Measurements from ENCODE around the gene SRRM3.
"Not testable (repeated sequence)": the region's sequence is repeated elsewhere in the genome, so short reads cannot be mapped to it uniquely, and the experiment has no call there.

SRRM3 gene, protein sequence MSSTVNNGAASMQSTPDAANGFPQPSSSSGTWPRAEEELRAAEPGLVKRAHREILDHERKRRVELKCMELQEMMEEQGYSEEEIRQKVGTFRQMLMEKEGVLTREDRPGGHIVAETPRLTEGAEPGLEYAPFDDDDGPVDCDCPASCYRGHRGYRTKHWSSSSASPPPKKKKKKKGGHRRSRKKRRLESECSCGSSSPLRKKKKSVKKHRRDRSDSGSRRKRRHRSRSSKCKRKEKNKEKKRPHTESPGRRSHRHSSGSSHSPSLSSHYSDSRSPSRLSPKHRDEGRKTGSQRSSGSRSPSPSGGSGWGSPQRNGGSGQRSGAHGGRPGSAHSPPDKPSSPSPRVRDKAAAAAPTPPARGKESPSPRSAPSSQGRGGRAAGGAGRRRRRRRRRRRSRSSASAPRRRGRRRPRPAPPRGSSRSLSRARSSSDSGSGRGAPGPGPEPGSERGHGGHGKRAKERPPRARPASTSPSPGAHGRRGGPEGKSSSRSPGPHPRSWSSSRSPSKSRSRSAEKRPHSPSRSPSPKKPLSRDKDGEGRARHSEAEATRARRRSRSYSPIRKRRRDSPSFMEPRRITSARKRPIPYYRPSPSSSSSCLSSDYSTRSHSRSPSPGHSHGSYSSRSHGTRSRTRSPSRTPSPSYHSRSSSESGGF

GRCh38 chr7:76201732-76202665 lies at the start of gene SRRM3:
TSS of gene SRRM3 (plus strand) at chr7:76201896. CDS start at chr7:76235067, 33,171 bp downstream.
- DNase-seq = peak in 1 of 2 experiments; percentile 50

DNA sequence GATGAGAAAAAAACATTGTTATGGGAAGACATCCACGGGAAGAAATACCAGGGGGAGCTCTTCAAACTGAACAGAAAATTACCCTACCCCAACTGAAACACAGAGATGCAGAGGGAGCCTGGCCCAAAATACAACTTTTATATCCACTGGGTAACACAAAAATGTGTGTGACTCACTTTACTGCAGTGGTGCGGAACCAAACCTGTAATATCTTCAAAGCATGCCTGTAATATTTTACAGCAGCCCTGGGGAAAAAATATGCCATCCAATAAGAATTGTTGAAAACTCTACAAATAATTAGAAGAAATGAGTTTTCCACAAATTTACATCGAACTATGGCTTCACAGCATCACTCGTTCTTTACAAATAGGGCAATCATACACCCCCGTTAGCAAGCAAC lies 49.8 kb upstream of the SRRM3 start:
- no peak for DNase-seq

DNA sequence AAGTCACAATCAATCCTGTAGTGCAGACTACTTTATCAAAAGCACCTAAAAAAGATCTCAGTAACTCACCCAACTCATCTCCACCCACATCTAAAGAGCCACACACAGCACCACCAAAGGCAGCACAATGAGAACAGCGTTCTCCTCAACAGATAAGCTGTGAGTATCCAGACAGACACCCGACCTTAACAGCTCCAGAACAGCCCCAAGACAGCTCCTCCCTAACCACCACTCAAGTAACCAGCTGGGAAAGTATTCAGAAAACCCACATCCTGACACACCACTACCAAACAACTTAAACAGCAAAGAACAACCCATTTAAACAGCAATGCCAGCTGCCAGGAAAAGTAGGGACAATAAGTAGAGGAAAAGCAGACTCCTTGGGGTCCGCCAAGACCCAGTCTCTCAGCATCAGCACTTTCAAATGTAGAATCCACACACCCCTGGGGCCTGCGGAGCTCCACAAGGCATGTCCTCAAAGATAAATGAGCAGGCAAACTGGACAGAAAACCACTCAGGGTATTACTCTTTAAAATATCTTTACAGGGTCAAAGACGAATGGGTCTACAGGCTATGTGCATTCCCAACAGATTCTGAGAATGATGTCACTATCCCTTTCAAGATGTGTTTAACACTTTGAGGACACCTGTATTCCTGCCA lies 48.0 kb upstream of the SRRM3 start:
- DNase-seq = not testable (repeated sequence)

DNA sequence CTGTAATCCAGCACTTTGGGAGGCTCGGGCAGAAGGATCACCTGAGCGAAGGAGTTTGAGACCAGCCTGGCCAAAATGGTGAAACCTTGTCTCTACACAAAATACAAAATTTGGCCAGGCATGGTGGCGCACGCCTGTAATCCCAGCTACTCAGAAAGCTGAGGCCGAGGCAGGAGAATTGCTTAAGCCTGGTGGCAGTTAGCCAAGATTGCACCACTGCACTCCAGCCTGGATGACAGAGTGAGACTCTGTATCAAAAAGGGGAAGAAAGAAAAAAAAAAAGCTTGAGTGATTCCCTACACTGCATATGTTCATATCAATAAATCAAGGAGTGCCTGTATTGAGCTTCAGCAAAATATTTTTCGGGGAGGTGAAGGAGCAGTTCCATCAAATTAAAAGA lies 45.8 kb upstream of the SRRM3 start:
- DNase-seq = no peak

- not testable (repeated sequence) for DNase-seq
Measured at GRCh38 chr7:76156992-76157685, 44.6 kb upstream of the SRRM3 start.

- not testable (repeated sequence) for DNase-seq
Measured at GRCh38 chr7:76158416-76158815, 43.3 kb upstream of the SRRM3 start.

DNA sequence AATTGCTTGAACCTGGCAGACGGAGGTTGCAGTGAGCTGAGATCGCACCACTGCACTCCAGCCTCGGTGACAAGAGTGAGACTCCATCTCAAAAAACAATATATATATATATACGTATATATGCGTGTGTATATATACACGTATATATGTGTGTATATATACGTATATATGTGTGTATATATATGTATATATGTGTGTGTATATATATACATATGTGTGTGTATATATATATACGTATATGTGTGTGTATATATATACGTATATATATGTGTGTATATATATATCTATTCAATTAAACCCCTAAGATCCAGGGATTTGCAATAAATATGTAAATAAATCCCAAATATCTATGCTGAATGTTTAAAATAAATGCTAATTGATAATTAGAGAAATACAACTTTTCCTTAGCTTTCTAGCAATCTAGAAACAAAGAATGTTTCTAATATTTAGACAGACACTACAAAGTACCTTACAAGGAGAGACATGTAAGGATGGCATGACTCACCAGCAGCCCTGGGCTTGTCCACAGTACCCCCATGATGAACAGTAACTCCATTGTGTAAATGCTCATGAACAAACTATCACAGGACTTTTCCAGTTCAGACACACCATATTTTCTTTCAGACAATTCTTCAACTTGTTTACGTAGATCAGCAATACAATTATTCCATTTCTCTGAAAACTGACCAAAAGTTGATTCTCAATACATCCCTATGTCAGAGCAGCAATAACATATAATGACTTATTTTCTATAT lies 39.1 kb upstream of the SRRM3 start:
- DNase-seq = not testable (repeated sequence)

GRCh38 chr7:76163812-76164211 lies 37.9 kb upstream of the SRRM3 start:
- DNase-seq = not testable (repeated sequence)

- DNase-seq = no peak
Measured at GRCh38 chr7:76165106-76165972, 36.4 kb upstream of the SRRM3 start.

DNA sequence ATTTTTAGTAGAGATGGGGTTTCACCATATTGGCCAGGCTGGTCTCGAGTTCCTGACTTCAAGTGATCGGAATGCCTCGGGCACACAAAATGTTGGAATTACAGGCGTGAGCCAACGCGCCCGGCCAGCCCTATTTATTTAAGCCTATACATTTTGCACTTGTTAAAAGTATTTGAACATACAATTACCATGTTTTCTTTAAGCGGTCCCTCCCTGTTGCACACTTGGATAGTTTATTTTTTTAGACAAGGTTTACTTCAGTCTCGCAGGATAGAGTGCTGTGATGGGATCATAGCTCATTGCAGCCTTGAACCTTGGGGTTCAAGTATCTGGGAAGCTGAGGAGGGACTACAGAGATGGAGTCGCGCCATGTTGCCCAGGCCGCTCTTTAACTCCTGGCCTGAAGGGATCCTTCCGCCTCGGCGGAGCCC lies 35.7 kb upstream of the SRRM3 start:
- DNase-seq = no peak

GRCh38 chr7:76166404-76167255 lies 35.1 kb upstream of the SRRM3 start:
- DNase-seq = peak; percentile 76 to 96

GRCh38 chr7:76173566-76174205 lies 28.0 kb upstream of the SRRM3 start:
- no peak for DNase-seq

DNA sequence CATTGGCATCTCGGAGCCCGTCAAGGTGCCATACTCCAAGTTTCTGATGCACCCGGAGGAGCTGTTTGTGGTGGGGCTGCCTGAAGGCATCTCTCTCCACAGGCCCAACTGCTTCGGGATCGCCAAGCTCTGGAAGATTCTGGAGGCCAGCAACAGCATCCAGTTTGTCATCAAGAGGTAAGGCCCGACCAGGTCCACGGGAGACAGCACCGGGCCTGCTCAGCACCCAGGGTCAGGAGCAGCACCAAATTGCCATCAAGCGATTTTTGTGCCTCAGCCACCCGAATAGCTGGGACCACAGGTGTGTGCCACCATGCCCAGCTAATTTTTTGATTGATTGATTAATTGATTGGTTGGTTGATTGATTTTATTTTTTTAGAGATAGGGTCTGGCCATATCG lies 24.7 kb upstream of the SRRM3 start:
- not testable (repeated sequence) for DNase-seq

DNA sequence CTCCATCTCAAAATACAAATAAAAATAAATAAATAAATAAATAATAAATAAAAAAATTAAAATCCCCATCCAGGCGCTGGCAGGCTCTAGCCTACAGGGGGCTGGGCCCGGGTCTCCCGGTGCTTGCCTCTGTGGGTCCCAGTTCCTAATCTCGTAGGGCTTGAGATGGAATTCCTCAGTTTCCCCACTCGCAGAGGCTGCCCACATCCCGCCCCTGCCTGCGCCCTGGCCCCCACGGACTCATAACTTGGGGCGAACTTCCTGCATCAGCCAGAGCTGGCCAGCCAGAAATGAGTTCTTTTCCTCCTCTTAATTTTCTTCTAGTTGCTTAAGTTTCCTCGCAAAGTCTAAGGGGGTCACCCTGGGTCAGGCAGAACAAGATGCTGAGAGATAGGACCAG lies 22.0 kb upstream of the SRRM3 start:
- no peak for DNase-seq

DNA sequence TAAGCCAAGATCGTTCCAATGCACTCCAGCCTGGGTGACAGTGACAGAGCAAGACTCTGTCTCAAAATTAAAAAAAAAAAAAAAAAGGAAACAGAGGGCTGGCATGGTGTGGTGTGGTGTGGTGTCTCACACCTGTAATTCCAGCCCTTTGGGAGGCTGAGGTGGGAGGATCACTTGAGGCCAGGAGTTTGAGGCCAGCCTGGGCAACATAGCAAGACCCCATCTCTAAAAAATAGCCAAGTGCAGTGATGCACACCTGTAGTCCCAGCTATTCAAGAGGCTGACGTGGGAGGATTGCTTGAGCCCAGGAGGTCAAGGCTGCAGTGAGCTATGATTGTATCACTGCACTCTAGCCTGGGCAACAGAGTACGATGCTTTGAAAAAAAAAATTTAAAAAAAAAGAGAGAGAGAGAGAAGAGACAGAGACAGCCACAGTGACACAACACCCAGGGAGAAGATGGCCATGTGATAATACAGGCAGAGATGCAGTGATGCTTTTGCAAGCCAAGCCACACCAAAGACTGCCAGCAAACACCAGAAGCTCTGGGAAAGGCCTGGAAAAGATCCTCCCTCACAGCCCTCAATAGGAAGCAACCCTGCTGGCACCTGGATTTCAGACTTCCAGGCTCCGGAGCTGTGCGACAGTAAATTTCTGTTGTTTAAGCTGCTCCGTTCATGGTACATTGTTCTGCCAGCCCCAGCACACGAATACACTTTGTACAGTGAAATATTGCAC lies 19.3 kb upstream of the SRRM3 start:
- no peak for DNase-seq

DNA sequence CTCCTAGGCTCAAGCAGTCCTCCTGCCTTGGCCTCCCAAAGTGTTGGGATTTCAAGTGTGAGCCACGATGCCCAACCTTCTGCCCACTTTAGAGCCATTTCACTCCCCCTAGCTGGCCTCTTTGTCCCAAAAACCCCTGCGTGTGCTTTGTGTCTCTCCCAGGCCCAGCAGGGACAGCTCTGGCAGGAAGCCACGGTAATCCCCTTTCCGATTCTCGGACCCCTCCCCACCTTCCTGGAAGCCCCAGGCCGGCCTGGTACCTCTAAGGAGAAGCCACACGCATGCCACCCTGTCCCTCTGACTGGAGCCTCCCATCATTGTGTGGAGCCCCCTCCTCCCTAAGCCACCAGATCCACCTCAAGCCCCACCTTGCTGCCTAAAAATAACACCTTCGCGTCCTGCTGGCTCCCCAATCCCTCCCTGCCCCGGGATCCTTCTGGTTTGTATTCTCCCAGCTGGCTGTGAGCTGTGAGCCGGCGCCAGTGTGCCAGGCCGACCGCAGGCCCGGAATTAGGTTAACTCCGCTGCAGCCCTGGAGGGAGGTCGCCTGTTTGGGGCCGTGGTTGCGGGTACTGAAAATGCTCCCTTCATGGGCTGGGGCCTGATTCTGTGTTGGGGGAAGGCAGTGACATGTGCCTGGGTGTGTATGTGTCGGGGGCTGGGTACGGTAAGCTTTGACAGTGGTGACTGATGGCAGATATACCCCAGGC lies 16.4 kb upstream of the SRRM3 start:
- no peak for DNase-seq

- DNase-seq = no peak
Measured at GRCh38 chr7:76187272-76187671, 14.4 kb upstream of the SRRM3 start.

Measured in SW 1271 (cell line).